Naive thymus-derived CD8-positive, alpha-beta T cell (primary cell): ENCODE results near the gene CDHR1. TPM values are rescaled to one million over a fixed set of nuclear protein-coding genes. Genes with fewer than 3 reads are reported as not detected.

ENCODE experiments used
- ATAC-seq, 2 donors: fragments of 150-1000 bp; cut with Tn5 transposase in 1 of 2; sonication (Bioruptor Pico), chemical (Tn5 transposase) in 1 of 2; 1 replicate in 1 of 2; 2 replicates in 1 of 2; pipeline ENCODE4 v1.10.0; 2021; ENCODE audit warnings: mild to moderate bottlenecking in 2 of 2, moderate library complexity in 2 of 2
- POLR2A ChIA-PET: fragments of 350-600 bp; sonication (Branson Sonifier 250); formaldehyde crosslinking; loops from one replicate; lab custom pipeline; 2021; ENCODE audit warnings: antibody characterized with exemption; lab: Charles Lee
- DNase-seq, 10 donors: peaks; one replicate each; pipeline versions ENCODE4 v3.0.0 to v3.0.0-alpha.2; 2020 to 2022
- H3K27ac Mint-ChIP-seq, 10 donors: one replicate each; pipeline ENCODE4 v1.8.0; 2020 to 2022; ENCODE audit warnings: mild to moderate bottlenecking in 10 of 10, mixed read lengths in 10 of 10, moderate library complexity in 4 of 10, inconsistent platforms in 1 of 10
- H3K27me3 Mint-ChIP-seq, 5 donors: one replicate each; pipeline ENCODE4 v1.8.0; 2021 to 2022; ENCODE audit warnings: mixed read lengths in 5 of 5
- H3K36me3 Mint-ChIP-seq, 3 donors: one replicate each; pipeline ENCODE4 v1.8.0; 2020 to 2022; ENCODE audit warnings: mixed read lengths in 3 of 3, mild to moderate bottlenecking in 2 of 3, inconsistent platforms in 1 of 3
- H3K4me1 Mint-ChIP-seq, 4 donors: one replicate each; pipeline ENCODE4 v1.8.0; 2021 to 2022; ENCODE audit warnings: mixed read lengths in 4 of 4
- H3K4me3 Mint-ChIP-seq, 10 donors: one replicate each; pipeline ENCODE4 v1.8.0; 2020 to 2022; ENCODE audit warnings: mild to moderate bottlenecking in 10 of 10, mixed read lengths in 10 of 10, moderate library complexity in 6 of 10, inconsistent platforms in 1 of 10
- H3K9me3 Mint-ChIP-seq, 9 donors: one replicate each; pipeline ENCODE4 v1.8.0; 2020 to 2022; ENCODE audit warnings: mixed read lengths in 9 of 9, mild to moderate bottlenecking in 3 of 9, inconsistent platforms in 1 of 9, moderate library complexity in 1 of 9
- polyA plus RNA-seq, 3 donors: library from polyadenylated mRNA; unstranded; fragments of 300-500 nt; fragmentation: Illumina TruSeq; gene quantifications; one replicate each; pipeline ENCODE4 v1.2.3, GENCODE V29; 2021
- total RNA-seq, 8 experiments: library from RNA in 2 of 8; stranded (reverse) in 2 of 8; gene quantifications; one replicate each; pipeline ENCODE4 v1.2.3 and lab custom pipeline; 2021 to 2026

Gene CDHR1
- total and polyA plus RNA-seq, 5 experiments from 2014 or later = 0.16 to 0.80 (median 0.29) TPM

GRCh38 chr10:84193327-84193726 is 1.0 kb upstream of the CDHR1 start:
- Mint-ChIP-seq H3K27ac (peak overlapping the region in 2 of 10 donors; percentile 15 to 69), H3K4me3 (peak overlapping the region in 6 of 10 donors; percentile 22 to 71 (median 45)), H3K4me1 (peaks cover 12 to 24% (median 20%) of the 10 kb centered on the region in 4 donors), H3K36me3 (no peaks in the 10 kb centered on the region), H3K9me3 (no peaks in the 10 kb centered on the region), H3K27me3 (peaks cover 2 to 24% (median 16%) of the 10 kb centered on the region in 5 donors)
- POLR2A ChIA-PET = no interaction called here
- no peak for DNase-seq
- no peak for ATAC-seq

- Mint-ChIP-seq H3K27ac (no peak overlapping the region), H3K4me1 (peaks cover 12 to 24% (median 19%) of the 10 kb centered on the region in 4 donors), H3K27me3 (peaks cover 5 to 28% (median 16%) of the 10 kb centered on the region in 5 donors), H3K9me3 (no peaks in the 10 kb centered on the region), H3K4me3 (peak overlapping the region; percentile 52 to 79 (median 64)), H3K36me3 (no peaks in the 10 kb centered on the region)
- no peak for ATAC-seq
- no peak for DNase-seq
- POLR2A ChIA-PET = no interaction called here
Measured at GRCh38 chr10:84193846-84194423, 402 bp upstream of the CDHR1 start.

- DNase-seq (peak in 1 of 10 donors; percentile 8), ATAC-seq (no peak)
- POLR2A ChIA-PET = no interaction called here
- Mint-ChIP-seq H3K9me3 (no peaks in the 10 kb centered on the region), H3K27ac (peak overlapping the region in 2 of 10 donors; percentile 31 to 57), H3K27me3 (peaks cover 5 to 28% (median 16%) of the 10 kb centered on the region in 5 donors), H3K4me1 (peaks cover 12 to 23% (median 17%) of the 10 kb centered on the region in 4 donors), H3K4me3 (peak overlapping the region; percentile 64 to 81 (median 74)), H3K36me3 (no peaks in the 10 kb centered on the region)
Measured at GRCh38 chr10:84195044-84195830, 900 bp downstream of the CDHR1 start.

GRCh38 chr10:84196083-84196482 is 1.7 kb downstream of the CDHR1 start:
- Mint-ChIP-seq H3K27me3 (peaks cover 5 to 28% (median 16%) of the 10 kb centered on the region in 5 donors), H3K4me3 (peak overlapping the region in 2 of 10 donors; percentile 71 to 81), H3K9me3 (no peaks in the 10 kb centered on the region), H3K36me3 (no peaks in the 10 kb centered on the region), H3K27ac (peak overlapping the region in 2 of 10 donors; percentile 10 to 31), H3K4me1 (peaks cover 6 to 14% (median 10%) of the 10 kb centered on the region in 4 donors)
- ATAC-seq (no peak), DNase-seq (no peak)
- POLR2A ChIA-PET = no interaction called here

GRCh38 chr10:84196941-84197340 is 2.6 kb downstream of the CDHR1 start:
- ATAC-seq (no peak), DNase-seq (no peak)
- peaks cover 0 to 8% (median 5%) of the 10 kb centered on the region in 4 donors for H3K4me1 Mint-ChIP-seq
- POLR2A ChIA-PET = no interaction called here
- peaks cover 5 to 28% (median 16%) of the 10 kb centered on the region in 5 donors for H3K27me3 Mint-ChIP-seq
- no peaks in the 10 kb centered on the region for H3K36me3 Mint-ChIP-seq
- no peaks in the 10 kb centered on the region for H3K9me3 Mint-ChIP-seq
- no peak overlapping the region for H3K4me3 Mint-ChIP-seq
- H3K27ac Mint-ChIP-seq = no peak overlapping the region

DNA sequence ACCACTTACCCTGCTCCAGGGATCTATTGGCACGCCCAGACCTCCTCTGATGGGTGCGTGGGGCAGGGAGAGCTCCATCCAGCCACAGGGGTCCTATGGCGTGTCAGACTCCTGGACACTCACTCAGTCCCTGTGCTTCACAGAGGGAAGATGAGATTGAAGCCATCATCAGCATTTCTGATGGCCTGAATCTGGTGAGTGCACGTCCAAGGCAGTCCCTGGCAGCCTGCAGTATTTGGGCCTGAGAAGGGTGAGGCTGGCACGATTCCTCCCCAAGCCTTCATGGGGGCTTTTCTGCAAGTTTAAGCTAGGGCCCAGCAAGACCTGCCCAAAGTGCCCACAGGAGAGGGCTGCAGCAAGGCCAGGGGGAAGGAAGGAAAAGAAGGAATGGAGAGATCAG is 3.3 kb downstream of the CDHR1 start:
- peaks cover 0 to 8% (median 4%) of the 10 kb centered on the region in 4 donors for H3K4me1 Mint-ChIP-seq
- no peaks in the 10 kb centered on the region for H3K36me3 Mint-ChIP-seq
- POLR2A ChIA-PET = no interaction called here
- H3K4me3 Mint-ChIP-seq = no peak overlapping the region
- DNase-seq (no peak), ATAC-seq (no peak)
- H3K27ac Mint-ChIP-seq = no peak overlapping the region
- H3K27me3 Mint-ChIP-seq = peaks cover 5 to 28% (median 16%) of the 10 kb centered on the region in 5 donors
- no peaks in the 10 kb centered on the region for H3K9me3 Mint-ChIP-seq

GRCh38 chr10:84198206-84198915 is 4.0 kb downstream of the CDHR1 start:
- Mint-ChIP-seq H3K27me3 (peaks cover 4 to 28% (median 16%) of the 10 kb centered on the region in 5 donors), H3K4me3 (no peak overlapping the region), H3K27ac (peak overlapping the region in 1 of 10 donors; percentile 35), H3K9me3 (no peaks in the 10 kb centered on the region), H3K36me3 (no peaks in the 10 kb centered on the region), H3K4me1 (peaks cover 0 to 8% (median 4%) of the 10 kb centered on the region in 4 donors)
- POLR2A ChIA-PET = no interaction called here
- ATAC-seq (no peak), DNase-seq (no peak)

- no peak for ATAC-seq
- no peak for DNase-seq
- H3K27me3 Mint-ChIP-seq = peaks cover 3 to 24% (median 11%) of the 10 kb centered on the region in 5 donors
- H3K27ac Mint-ChIP-seq = no peak overlapping the region
- no peak overlapping the region for H3K4me3 Mint-ChIP-seq
- no peaks in the 10 kb centered on the region for H3K36me3 Mint-ChIP-seq
- H3K9me3 Mint-ChIP-seq = no peaks in the 10 kb centered on the region
- POLR2A ChIA-PET = no interaction called here
- H3K4me1 Mint-ChIP-seq = peaks cover 0 to 4% (median 2%) of the 10 kb centered on the region in 4 donors
Measured at GRCh38 chr10:84200537-84201243, 6.4 kb downstream of the CDHR1 start.

DNA sequence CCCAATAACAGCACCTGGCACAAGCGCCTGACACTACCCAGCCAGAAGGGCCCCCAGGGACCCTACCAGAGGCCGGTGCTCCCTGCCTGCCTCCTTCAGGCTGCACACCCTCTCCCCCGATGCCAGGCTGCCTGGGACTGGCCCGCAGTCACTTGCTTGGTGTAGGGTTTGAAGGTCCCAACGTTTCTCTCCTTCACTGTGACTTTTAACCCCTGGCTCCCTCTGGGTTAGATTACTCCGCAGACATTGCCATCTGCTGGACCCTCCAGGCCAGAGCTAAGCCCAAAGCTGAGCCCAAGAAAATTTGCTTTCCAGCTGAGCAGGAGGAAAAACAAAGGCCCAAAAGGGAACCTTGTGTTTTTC is 6.9 kb downstream of the CDHR1 start:
- DNase-seq = no peak
- Mint-ChIP-seq H3K4me3 (no peak overlapping the region), H3K36me3 (no peaks in the 10 kb centered on the region), H3K27ac (no peak overlapping the region), H3K4me1 (peaks cover 0 to 6% (median 2%) of the 10 kb centered on the region in 4 donors), H3K9me3 (no peaks in the 10 kb centered on the region), H3K27me3 (peaks cover 3 to 19% (median 6%) of the 10 kb centered on the region in 5 donors)
- POLR2A ChIA-PET = no interaction called here
- ATAC-seq = no peak

DNA sequence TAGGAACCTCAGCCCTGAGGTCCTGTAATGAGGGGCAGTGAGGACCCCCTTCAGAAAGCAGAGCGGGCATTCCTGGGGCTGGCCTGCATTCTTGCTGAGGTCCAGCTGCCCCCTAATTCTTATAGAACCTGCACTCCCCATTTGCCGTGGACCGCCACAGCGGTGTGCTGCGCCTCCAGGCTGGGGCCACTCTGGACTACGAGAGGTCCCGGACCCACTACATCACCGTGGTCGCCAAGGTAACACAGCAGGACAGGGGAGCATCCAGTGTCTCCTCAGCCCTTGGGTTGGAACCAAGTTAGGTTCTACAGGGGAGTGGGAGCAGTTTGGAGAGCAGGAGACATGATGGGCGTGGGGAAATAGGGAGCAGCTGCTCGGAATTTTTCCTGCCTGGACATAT is 7.3 kb downstream of the CDHR1 start:
- POLR2A ChIA-PET = no interaction called here
- H3K4me1 Mint-ChIP-seq = peaks cover 0 to 4% (median 2%) of the 10 kb centered on the region in 4 donors
- DNase-seq (no peak), ATAC-seq (no peak)
- no peaks in the 10 kb centered on the region for H3K36me3 Mint-ChIP-seq
- peaks cover under 1 to 16% (median 5%) of the 10 kb centered on the region in 5 donors for H3K27me3 Mint-ChIP-seq
- no peaks in the 10 kb centered on the region for H3K9me3 Mint-ChIP-seq
- no peak overlapping the region for H3K4me3 Mint-ChIP-seq
- no peak overlapping the region for H3K27ac Mint-ChIP-seq

- ATAC-seq = no peak
- no peak for DNase-seq
- Mint-ChIP-seq H3K27me3 (peaks cover 3 to 16% (median 8%) of the 10 kb centered on the region in 5 donors), H3K27ac (peak overlapping the region in 1 of 10 donors; percentile 75), H3K4me3 (no peak overlapping the region), H3K36me3 (no peaks in the 10 kb centered on the region), H3K4me1 (peaks cover 0 to 4% (median 2%) of the 10 kb centered on the region in 4 donors), H3K9me3 (no peaks in the 10 kb centered on the region)
- POLR2A ChIA-PET = no interaction called here
Measured at GRCh38 chr10:84202349-84202748, 8.0 kb downstream of the CDHR1 start.

GRCh38 chr10:84204122-84204521 is 9.8 kb downstream of the CDHR1 start:
- no peaks in the 10 kb centered on the region for H3K9me3 Mint-ChIP-seq
- ATAC-seq (no peak), DNase-seq (no peak)
- no peak overlapping the region for H3K27ac Mint-ChIP-seq
- H3K4me1 Mint-ChIP-seq = peaks cover 0 to 4% (median 2%) of the 10 kb centered on the region in 4 donors
- no peaks in the 10 kb centered on the region for H3K36me3 Mint-ChIP-seq
- H3K4me3 Mint-ChIP-seq = no peak overlapping the region
- POLR2A ChIA-PET = no interaction called here
- peaks cover 3 to 13% (median 7%) of the 10 kb centered on the region in 5 donors for H3K27me3 Mint-ChIP-seq
